K562 (cell line): ENCODE results near the gene APP.

Experiments used
- MTA3 ChIP-seq: fragments of 450-650 bp; formaldehyde crosslinking; IDR thresholded peaks from 2 replicates; pipeline ENCODE4 v1.6.1; 2017; ENCODE audit warnings: mild to moderate bottlenecking, borderline replicate concordance
- TF ChIP-seq, protein P1 (sequence below), 3 experiments: IDR thresholded peaks in 2 of 3; conservative IDR thresholded peaks in 1 of 3; 2 replicates each; pipeline ENCODE4 v1.5.1; 2011 to 2012; ENCODE audit warnings: low read length in 3 of 3, mild to moderate bottlenecking in 3 of 3, control low read depth in 2 of 3, improper control_type of control experiment in 1 of 3, inconsistent platforms in 1 of 3, low read depth in 1 of 3, mixed read lengths in 1 of 3, moderate library complexity in 1 of 3; ENCODE audit not compliant: insufficient read depth in 2 of 3

DNA sequence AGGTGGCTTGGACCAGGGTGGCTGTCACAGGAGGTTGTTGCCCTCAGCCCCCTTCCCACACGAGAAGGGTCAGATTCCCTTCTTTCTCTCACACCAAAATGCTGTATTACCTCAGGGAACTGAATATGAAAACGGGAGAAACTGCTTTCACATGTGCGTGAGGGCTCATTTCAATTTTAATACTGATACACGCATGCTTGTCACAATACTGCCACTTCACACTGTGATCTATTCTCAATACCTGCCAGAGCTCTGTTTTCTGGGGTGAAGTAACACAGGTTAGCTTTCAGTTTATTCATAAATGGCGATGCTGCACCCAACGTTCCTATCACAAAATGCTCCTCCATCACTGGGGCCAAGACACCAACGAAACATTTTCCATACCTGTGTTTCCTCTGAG lies 181.8 kb downstream of the APP start:
- TF ChIP-seq, protein P1, sequence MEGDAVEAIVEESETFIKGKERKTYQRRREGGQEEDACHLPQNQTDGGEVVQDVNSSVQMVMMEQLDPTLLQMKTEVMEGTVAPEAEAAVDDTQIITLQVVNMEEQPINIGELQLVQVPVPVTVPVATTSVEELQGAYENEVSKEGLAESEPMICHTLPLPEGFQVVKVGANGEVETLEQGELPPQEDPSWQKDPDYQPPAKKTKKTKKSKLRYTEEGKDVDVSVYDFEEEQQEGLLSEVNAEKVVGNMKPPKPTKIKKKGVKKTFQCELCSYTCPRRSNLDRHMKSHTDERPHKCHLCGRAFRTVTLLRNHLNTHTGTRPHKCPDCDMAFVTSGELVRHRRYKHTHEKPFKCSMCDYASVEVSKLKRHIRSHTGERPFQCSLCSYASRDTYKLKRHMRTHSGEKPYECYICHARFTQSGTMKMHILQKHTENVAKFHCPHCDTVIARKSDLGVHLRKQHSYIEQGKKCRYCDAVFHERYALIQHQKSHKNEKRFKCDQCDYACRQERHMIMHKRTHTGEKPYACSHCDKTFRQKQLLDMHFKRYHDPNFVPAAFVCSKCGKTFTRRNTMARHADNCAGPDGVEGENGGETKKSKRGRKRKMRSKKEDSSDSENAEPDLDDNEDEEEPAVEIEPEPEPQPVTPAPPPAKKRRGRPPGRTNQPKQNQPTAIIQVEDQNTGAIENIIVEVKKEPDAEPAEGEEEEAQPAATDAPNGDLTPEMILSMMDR (IDR thresholded peaks at IDR 0.05 in 2 of 3, conservative IDR thresholded peaks at IDR 0.05 in 1 of 3; ENCODE audit: insufficient read depth in 2 of 3, low read depth in 1 of 3, low read length in 3 of 3) = no peak
- TF ChIP-seq MTA3 = no peak
